ENCODE results near the gene INPP1. TPM values are rescaled to one million over a fixed set of nuclear protein-coding genes. Genes with fewer than 3 reads are reported as not detected.

Gene INPP1
- polyA plus RNA-seq, 3 donors: 13.1 to 35.2 (median 27.1) TPM

GRCh38 chr2:190418727-190419126, 75.3 kb downstream of the INPP1 start:
- WGBS, 3 donors: 39 to 91% (median 50%) methylated on average over 1 of the region's 1 CpG

DNA sequence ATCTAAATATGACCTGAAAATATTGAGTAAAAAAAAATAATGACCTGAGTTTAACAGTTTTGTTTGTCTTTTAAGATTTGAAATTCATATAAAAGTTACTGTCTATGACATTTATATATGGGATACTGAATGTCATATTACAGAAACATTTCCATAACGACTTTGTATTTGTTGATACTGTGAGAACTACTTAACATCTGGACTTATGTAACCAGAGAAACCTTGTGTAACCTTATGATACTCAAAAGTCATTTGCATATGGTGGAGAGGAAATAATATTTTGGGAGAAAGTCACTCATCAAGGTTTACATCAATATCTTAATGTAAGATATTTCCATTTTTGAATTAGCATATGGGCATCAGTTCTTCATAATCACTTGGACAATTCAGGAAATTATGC, 77.4 kb downstream of the INPP1 start:
- H3K27ac ChIP-seq (ENCODE audit: low read depth, low read length): no peak overlapping the region
- WGBS, 3 donors: 47 to 59% (median 54%) methylated on average over 1 of the region's 1 CpG

More at GRCh38 chr2:190418727-190419126, 75.3 kb downstream of the INPP1 start:
- H3K27ac ChIP-seq (ENCODE audit: low read depth, low read length): no peak overlapping the region

Other genes with a start within 250 kb of the INPP1 start
- gene HIBCH, start 23.8 kb upstream of the INPP1 start, polyA plus RNA-seq: 10 to 100 TPM; 14.9 to 29.0 (median 19.0) TPM
- 10 to 100 TPM in 1 of 3 donors, 1 to 10 TPM in 2; 6.2 to 10.4 (median 7.1) TPM for gene MFSD6, start 64.8 kb downstream of the INPP1 start, polyA plus RNA-seq
- 1 to 10 TPM in 1 of 3 donors, under 1 TPM in 2; 0.43 to 1.7 (median 0.90) TPM for gene NEMP2, start 191.1 kb downstream of the INPP1 start, polyA plus RNA-seq

Data from adipose tissue (tissue), 3 donors.